Calu3 (cell line): Measurements from ENCODE around the gene CASTOR1. TPM values are rescaled to one million over a fixed set of nuclear protein-coding genes. Genes with fewer than 3 reads are reported as not detected.

ENCODE experiments used
- BruUV-seq: library from RNA; stranded (reverse); fragments of 400-500 nt; replicated peaks from 2 replicates; lab custom pipeline; 2021; lab: Mats Ljungman, UMichigan
- CTCF ChIA-PET: fragments of 300-600 bp; sonication (Branson Sonifier 250); formaldehyde crosslinking; loops from one replicate; lab custom pipeline; 2022; ENCODE audit warnings: antibody characterized with exemption; lab: Charles Lee
- DNase-seq: peaks from one replicate; pipeline ENCODE4 v3.0.0; 2022
- H3K27ac Mint-ChIP-seq: one replicate; pipeline ENCODE4 v1.8.0; 2022; ENCODE audit warnings: mixed read lengths; ENCODE audit not compliant: unreplicated experiment
- H3K27me3 Mint-ChIP-seq: one replicate; pipeline ENCODE4 v1.8.0; 2022; ENCODE audit warnings: mixed read lengths; ENCODE audit not compliant: unreplicated experiment
- H3K36me3 Mint-ChIP-seq: one replicate; pipeline ENCODE4 v1.8.0; 2022; ENCODE audit warnings: mild to moderate bottlenecking, moderate library complexity, mixed read lengths; ENCODE audit not compliant: insufficient read depth, unreplicated experiment
- H3K4me1 Mint-ChIP-seq: one replicate; pipeline ENCODE4 v1.8.0; 2022; ENCODE audit warnings: mild to moderate bottlenecking, low read depth, mixed read lengths; ENCODE audit not compliant: unreplicated experiment
- H3K4me3 Mint-ChIP-seq: one replicate; pipeline ENCODE4 v1.8.0; 2022; ENCODE audit warnings: mild to moderate bottlenecking, low read depth, moderate library complexity, mixed read lengths; ENCODE audit not compliant: unreplicated experiment
- H3K9me3 Mint-ChIP-seq: one replicate; pipeline ENCODE4 v1.8.0; 2022; ENCODE audit warnings: low read depth, mixed read lengths; ENCODE audit not compliant: unreplicated experiment
- CTCF ChIP-seq: fragments of 200-600 bp; IDR thresholded peaks from one replicate; pipeline ENCODE4 v1.8.0; 2022; ENCODE audit warnings: antibody characterized with exemption; ENCODE audit not compliant: unreplicated experiment
- intact Hi-C: fragments of 100-400 bp; cut with micrococcal nuclease; formaldehyde crosslinking; loops from one replicate; pipeline ENCODE4 v1.10.0; 2022; ENCODE audit not compliant: unreplicated experiment
- total RNA-seq: library from RNA; stranded (reverse); gene quantifications from 2 replicates; pipeline ENCODE4 v1.2.3, GENCODE V29; 2022

CASTOR1 gene
- total RNA-seq, 1 experiment from 2014 or later = 14.2 TPM

GRCh38 chr22:30261134-30261533 is 28.2 kb downstream of the CASTOR1 start:
- H3K4me1 Mint-ChIP-seq = peaks cover 62% of the 10 kb centered on the region
- H3K36me3 Mint-ChIP-seq = peaks cover 27% of the 10 kb centered on the region
- H3K27ac Mint-ChIP-seq = no peak overlapping the region
- DNase-seq = no peak
- CTCF ChIA-PET = interaction anchor here (0.9 kb wide), 1 partner anchor 27 kb away, joined by 3 read pairs; no protein-coding TSS in a partner anchor
- TF ChIP-seq CTCF = no peak
- no peak overlapping the region for H3K4me3 Mint-ChIP-seq
- H3K27me3 Mint-ChIP-seq = no peaks in the 10 kb centered on the region
- intact Hi-C loops = no loop called here
- H3K9me3 Mint-ChIP-seq = no peaks in the 10 kb centered on the region
- BruUV-seq = no TSS peak

- H3K4me3 Mint-ChIP-seq = no peak overlapping the region
- DNase-seq = no peak
- BruUV-seq = no TSS peak
- no peaks in the 10 kb centered on the region for H3K27me3 Mint-ChIP-seq
- no peaks in the 10 kb centered on the region for H3K9me3 Mint-ChIP-seq
- CTCF ChIA-PET = interaction anchor here (0.9 kb wide), 1 partner anchor 27 kb away, joined by 3 read pairs; no protein-coding TSS in a partner anchor
- no peak for TF ChIP-seq CTCF
- H3K27ac Mint-ChIP-seq = no peak overlapping the region
- H3K4me1 Mint-ChIP-seq = peaks cover 66% of the 10 kb centered on the region
- H3K36me3 Mint-ChIP-seq = peaks cover 32% of the 10 kb centered on the region
- intact Hi-C loops = no loop called here
Measured at GRCh38 chr22:30260682-30261081, 28.6 kb downstream of the CASTOR1 start.

GRCh38 chr22:30260276-30260675 is 29.0 kb downstream of the CASTOR1 start:
- DNase-seq = no peak
- Mint-ChIP-seq H3K4me1 (peaks cover 70% of the 10 kb centered on the region), H3K4me3 (no peak overlapping the region), H3K36me3 (peaks cover 36% of the 10 kb centered on the region), H3K27me3 (no peaks in the 10 kb centered on the region), H3K27ac (no peak overlapping the region), H3K9me3 (no peaks in the 10 kb centered on the region)
- intact Hi-C loops = no loop called here
- CTCF ChIA-PET = interaction anchor here (1.4 kb wide), 1 partner anchor 28 kb away, joined by 4 read pairs; no protein-coding TSS in a partner anchor
- no TSS peak for BruUV-seq
- TF ChIP-seq CTCF = no peak

- CTCF ChIA-PET = interaction anchor here (1.0 to 1.7 kb wide), 2 partner anchors 34 to 146 kb away, joined by 3 to 5 read pairs; no protein-coding TSS in a partner anchor
- no peaks in the 10 kb centered on the region for H3K9me3 Mint-ChIP-seq
- peak overlapping the region; percentile 94 for H3K4me3 Mint-ChIP-seq
- no peaks in the 10 kb centered on the region for H3K27me3 Mint-ChIP-seq
- H3K27ac Mint-ChIP-seq = peak overlapping the region; percentile 98
- intact Hi-C loops = no loop called here
- no TSS peak for BruUV-seq
- no peak for TF ChIP-seq CTCF
- peaks cover 70% of the 10 kb centered on the region for H3K4me1 Mint-ChIP-seq
- peak; percentile 21 for DNase-seq
- peaks cover 96% of the 10 kb centered on the region for H3K36me3 Mint-ChIP-seq
Measured at GRCh38 chr22:30254314-30254713, 35.0 kb downstream of the CASTOR1 start.
